Measurements from ENCODE around the gene RAB6D.
"Not testable (repeated sequence)": the region's sequence is repeated elsewhere in the genome, so short reads cannot be mapped to it uniquely, and the experiment has no call there.

RAB6D gene

GRCh38 chr2:131363703-131364186 lies at the start of gene RAB6D:
Gene RAB6D, minus strand, starts transcription at chr2:131364168. Its CDS starts 448 bp downstream, at chr2:131363720.
- not testable (repeated sequence) for DNase-seq

GRCh38 chr2:131413148-131413747 lies 49.3 kb upstream of the RAB6D start:
- DNase-seq = peak in 1 of 2 experiments; percentile 9

GRCh38 chr2:131410173-131410572 lies 46.2 kb upstream of the RAB6D start:
- no peak for DNase-seq

- DNase-seq = no peak
Measured at GRCh38 chr2:131408778-131409177, 44.8 kb upstream of the RAB6D start.

- DNase-seq = no peak
Measured at GRCh38 chr2:131408207-131408606, 44.2 kb upstream of the RAB6D start.

GRCh38 chr2:131404753-131405152 lies 40.8 kb upstream of the RAB6D start:
- DNase-seq = no peak

GRCh38 chr2:131402320-131403039 lies 38.5 kb upstream of the RAB6D start:
- DNase-seq = no peak

GRCh38 chr2:131400849-131401248 lies 36.9 kb upstream of the RAB6D start:
- no peak for DNase-seq

GRCh38 chr2:131400441-131400840 lies 36.5 kb upstream of the RAB6D start:
- DNase-seq = not testable (repeated sequence)

- DNase-seq = not testable (repeated sequence)
Measured at GRCh38 chr2:131396209-131396608, 32.2 kb upstream of the RAB6D start.

- not testable (repeated sequence) for DNase-seq
Measured at GRCh38 chr2:131395024-131395645, 31.2 kb upstream of the RAB6D start.

- no peak for DNase-seq
Measured at GRCh38 chr2:131394147-131394931, 30.4 kb upstream of the RAB6D start.

- not testable (repeated sequence) for DNase-seq
Measured at GRCh38 chr2:131391953-131392352, 28.0 kb upstream of the RAB6D start.

- DNase-seq = not testable (repeated sequence)
Measured at GRCh38 chr2:131391471-131391870, 27.5 kb upstream of the RAB6D start.

- DNase-seq = not testable (repeated sequence)
Measured at GRCh38 chr2:131390495-131391130, 26.6 kb upstream of the RAB6D start.

- DNase-seq = no peak
Measured at GRCh38 chr2:131389657-131390056, 25.7 kb upstream of the RAB6D start.

GRCh38 chr2:131388834-131389233 lies 24.9 kb upstream of the RAB6D start:
- DNase-seq = not testable (repeated sequence)

GRCh38 chr2:131373111-131373510 lies 9.1 kb upstream of the RAB6D start:
- DNase-seq = not testable (repeated sequence)

- DNase-seq = no peak
Measured at GRCh38 chr2:131369954-131370353, 6.0 kb upstream of the RAB6D start.

- DNase-seq = not testable (repeated sequence)
Measured at GRCh38 chr2:131368493-131369066, 4.6 kb upstream of the RAB6D start.

GRCh38 chr2:131367352-131367751 lies 3.4 kb upstream of the RAB6D start:
- no peak for DNase-seq

- DNase-seq = no peak
Measured at GRCh38 chr2:131366643-131367042, 2.7 kb upstream of the RAB6D start.
